ENCODE measurements around the gene PAPSS1.

DNA sequence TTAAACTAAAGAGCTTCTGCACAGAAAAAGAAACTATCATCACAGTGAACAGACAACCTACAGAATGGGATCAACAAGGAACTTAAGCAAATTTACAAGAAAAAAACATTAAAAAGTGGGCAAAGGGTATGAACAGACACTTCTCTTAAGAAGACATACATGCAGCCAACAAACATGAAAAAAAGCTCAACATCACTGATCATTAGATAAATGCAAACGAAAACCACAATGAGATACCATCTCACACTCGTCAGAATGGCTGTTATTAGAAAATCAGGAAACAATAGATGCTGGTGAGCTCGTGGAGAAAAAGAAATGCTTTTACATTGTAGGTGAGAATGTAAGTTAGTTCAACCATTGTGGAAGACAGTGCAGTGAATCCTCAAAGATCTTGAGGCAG, 27.8 kb downstream of the PAPSS1 start:
- no peak for TF ChIP-seq RUNX1 (IDR thresholded peaks at IDR 0.05; ENCODE audit: low read depth)
- no peak for TF ChIP-seq POLR2AphosphoS5 (IDR thresholded peaks at IDR 0.05; ENCODE audit: control insufficient read depth, insufficient read depth, low read depth, low read length)
- no peak for TF ChIP-seq SREBF2 (CRISPR knock-in tag; IDR thresholded peaks at IDR 0.05)
- TF ChIP-seq ARID4B (CRISPR knock-in tag; IDR thresholded peaks at IDR 0.05): no peak
- TF ChIP-seq ZNF347 (CRISPR knock-in tag; IDR thresholded peaks at IDR 0.05; ENCODE audit: low read depth): no peak
- TF ChIP-seq TAF15 (IDR thresholded peaks at IDR 0.05; ENCODE audit: low read depth, low read length): no peak
- TF ChIP-seq CTCF (IDR thresholded peaks at IDR 0.05 in 2 of 3, conservative IDR thresholded peaks at IDR 0.05 in 1 of 3; ENCODE audit: insufficient read depth in 2 of 3, low read depth in 1 of 3, low read length in 3 of 3): no peak
- TF ChIP-seq, protein P1, sequence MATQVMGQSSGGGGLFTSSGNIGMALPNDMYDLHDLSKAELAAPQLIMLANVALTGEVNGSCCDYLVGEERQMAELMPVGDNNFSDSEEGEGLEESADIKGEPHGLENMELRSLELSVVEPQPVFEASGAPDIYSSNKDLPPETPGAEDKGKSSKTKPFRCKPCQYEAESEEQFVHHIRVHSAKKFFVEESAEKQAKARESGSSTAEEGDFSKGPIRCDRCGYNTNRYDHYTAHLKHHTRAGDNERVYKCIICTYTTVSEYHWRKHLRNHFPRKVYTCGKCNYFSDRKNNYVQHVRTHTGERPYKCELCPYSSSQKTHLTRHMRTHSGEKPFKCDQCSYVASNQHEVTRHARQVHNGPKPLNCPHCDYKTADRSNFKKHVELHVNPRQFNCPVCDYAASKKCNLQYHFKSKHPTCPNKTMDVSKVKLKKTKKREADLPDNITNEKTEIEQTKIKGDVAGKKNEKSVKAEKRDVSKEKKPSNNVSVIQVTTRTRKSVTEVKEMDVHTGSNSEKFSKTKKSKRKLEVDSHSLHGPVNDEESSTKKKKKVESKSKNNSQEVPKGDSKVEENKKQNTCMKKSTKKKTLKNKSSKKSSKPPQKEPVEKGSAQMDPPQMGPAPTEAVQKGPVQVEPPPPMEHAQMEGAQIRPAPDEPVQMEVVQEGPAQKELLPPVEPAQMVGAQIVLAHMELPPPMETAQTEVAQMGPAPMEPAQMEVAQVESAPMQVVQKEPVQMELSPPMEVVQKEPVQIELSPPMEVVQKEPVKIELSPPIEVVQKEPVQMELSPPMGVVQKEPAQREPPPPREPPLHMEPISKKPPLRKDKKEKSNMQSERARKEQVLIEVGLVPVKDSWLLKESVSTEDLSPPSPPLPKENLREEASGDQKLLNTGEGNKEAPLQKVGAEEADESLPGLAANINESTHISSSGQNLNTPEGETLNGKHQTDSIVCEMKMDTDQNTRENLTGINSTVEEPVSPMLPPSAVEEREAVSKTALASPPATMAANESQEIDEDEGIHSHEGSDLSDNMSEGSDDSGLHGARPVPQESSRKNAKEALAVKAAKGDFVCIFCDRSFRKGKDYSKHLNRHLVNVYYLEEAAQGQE (IDR thresholded peaks at IDR 0.05; ENCODE audit: borderline replicate concordance): no peak
- TF ChIP-seq, protein P1 (CRISPR knock-in tag; IDR thresholded peaks at IDR 0.05; ENCODE audit: low read depth): no peak
- TF ChIP-seq, protein P2, sequence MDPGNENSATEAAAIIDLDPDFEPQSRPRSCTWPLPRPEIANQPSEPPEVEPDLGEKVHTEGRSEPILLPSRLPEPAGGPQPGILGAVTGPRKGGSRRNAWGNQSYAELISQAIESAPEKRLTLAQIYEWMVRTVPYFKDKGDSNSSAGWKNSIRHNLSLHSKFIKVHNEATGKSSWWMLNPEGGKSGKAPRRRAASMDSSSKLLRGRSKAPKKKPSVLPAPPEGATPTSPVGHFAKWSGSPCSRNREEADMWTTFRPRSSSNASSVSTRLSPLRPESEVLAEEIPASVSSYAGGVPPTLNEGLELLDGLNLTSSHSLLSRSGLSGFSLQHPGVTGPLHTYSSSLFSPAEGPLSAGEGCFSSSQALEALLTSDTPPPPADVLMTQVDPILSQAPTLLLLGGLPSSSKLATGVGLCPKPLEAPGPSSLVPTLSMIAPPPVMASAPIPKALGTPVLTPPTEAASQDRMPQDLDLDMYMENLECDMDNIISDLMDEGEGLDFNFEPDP (CRISPR knock-in tag; IDR thresholded peaks at IDR 0.05): no peak
- TF ChIP-seq ZNF140 (CRISPR knock-in tag; IDR thresholded peaks at IDR 0.05): no peak
- no peak for TF ChIP-seq E2F8 (IDR thresholded peaks at IDR 0.05; ENCODE audit: low read depth, partially characterized antibody)

All from K562 (cell line).